A549 (cell line): ENCODE measurements around the gene FHL2. TPM values are rescaled to one million over a fixed set of nuclear protein-coding genes. Genes with fewer than 3 reads are reported as not detected.
A peak's percentile ranks its signal among the peaks of the same experiment; 100 is the strongest.

Source experiments
- ATAC-seq, 2 experiments: fragments of 200-7000 bp in 1 of 2; fragments of >200 bp in 1 of 2; cut with Nextera tagmentation in 1 of 2; cut with Tn5 transposase in 1 of 2; 3 replicates each; pipeline versions ENCODE4 v1.8.0 to v1.9.1; 2018 to 2020; ENCODE audit warnings: mild to moderate bottlenecking in 1 of 2, moderate library complexity in 1 of 2
- CTCF ChIA-PET: fragments of 300-600 bp; sonication (Branson Sonifier 250); formaldehyde crosslinking; extraction: SDS; loops from one replicate; lab custom pipeline; 2021; ENCODE audit warnings: antibody characterized with exemption, inconsistent platforms; lab: Yijun Ruan, JAX
- POLR2A ChIA-PET: fragments of 350-600 bp; formaldehyde crosslinking; extraction: SDS; loops from one replicate; lab custom pipeline; 2021; ENCODE audit warnings: antibody characterized with exemption, inconsistent platforms; lab: Yijun Ruan, JAX
- DNase-seq, 2 experiments: peaks; one replicate each; pipeline versions ENCODE4 v3.0.0 to v3.0.0-alpha.2; 2011 to 2016; ENCODE audit warnings: low read depth in 1 of 2, low spot score in 1 of 2
- FAIRE-seq: peaks from 2 replicates; lab custom pipeline; 2011; peaks lifted over from hg19 to GRCh38; lab: Jason Lieb, UNC
- H3K27ac ChIP-seq, 2 experiments: fragments of >200 bp; sonication (Bioruptor Twin); formaldehyde crosslinking; 3 replicates each; pipeline ENCODE4 v1.5.1; 2016 to 2017
- H3K4me1 ChIP-seq: fragments of >200 bp; sonication (Bioruptor Twin); formaldehyde crosslinking; 3 replicates; pipeline ENCODE4 v1.6.1; 2016
- H3K4me2 ChIP-seq: fragments of >200 bp; sonication (Bioruptor Twin); formaldehyde crosslinking; 3 replicates; pipeline ENCODE4 v1.6.1; 2016
- H3K4me3 ChIP-seq: fragments of >200 bp; sonication (Bioruptor Twin); formaldehyde crosslinking; 3 replicates; pipeline ENCODE4 v1.5.1; 2016
- H3K9me3 ChIP-seq: fragments of >200 bp; sonication (Bioruptor Twin); formaldehyde crosslinking; 3 replicates; pipeline ENCODE4 v1.6.1; 2016
- CEBPB ChIP-seq, 2 experiments: fragments of >200 bp in 1 of 2; sonication (Bioruptor Twin) in 1 of 2; formaldehyde crosslinking in 1 of 2; IDR thresholded peaks; 2 replicates each; pipeline ENCODE4 v1.6.1; 2012 to 2016
- EHF ChIP-seq: fragments of 250-450 bp; sonication (Bioruptor Pico); IDR thresholded peaks from 2 replicates; pipeline ENCODE4 v1.5.0; 2020; ENCODE audit warnings: mild to moderate bottlenecking
- ESRRA ChIP-seq: fragments of 150-350 bp; IDR thresholded peaks from 2 replicates; pipeline ENCODE4 v1.6.1; 2014; ENCODE audit warnings: mild to moderate bottlenecking, low read length, borderline replicate concordance
- FOXS1 ChIP-seq: fragments of 250-450 bp; sonication (Bioruptor Pico); IDR thresholded peaks from 2 replicates; pipeline ENCODE4 v1.5.0; 2020; ENCODE audit warnings: mild to moderate bottlenecking, moderate library complexity
- HOXB13 ChIP-seq: fragments of 250-450 bp; sonication (Bioruptor Pico); IDR thresholded peaks from 2 replicates; pipeline ENCODE4 v1.5.0; 2020; ENCODE audit warnings: low read depth, mild to moderate bottlenecking, moderate library complexity
- HOXB5 ChIP-seq: fragments of 250-450 bp; sonication (Bioruptor Pico); IDR thresholded peaks from 2 replicates; pipeline ENCODE4 v1.5.0; 2020; ENCODE audit warnings: mild to moderate bottlenecking, moderate library complexity
- JUN ChIP-seq, 2 experiments: fragments of >200 bp; sonication (Bioruptor Twin); formaldehyde crosslinking; IDR thresholded peaks; 2 replicates in 1 of 2; 3 replicates in 1 of 2; pipeline ENCODE4 v1.6.1; 2016 to 2017
- KDM1A ChIP-seq: fragments of 200-600 bp; sonication (generic); IDR thresholded peaks from 2 replicates; pipeline ENCODE4 v1.6.1; 2016; ENCODE audit warnings: low read depth, mild to moderate bottlenecking
- MAFK ChIP-seq: fragments of 450-650 bp; IDR thresholded peaks from 2 replicates; pipeline ENCODE4 v1.6.1; 2014; ENCODE audit not compliant: partially characterized antibody
- MAZ ChIP-seq: fragments of 150-350 bp; IDR thresholded peaks from 2 replicates; pipeline ENCODE4 v1.6.1; 2014; ENCODE audit warnings: antibody characterized with exemption, low read depth, low read length, borderline replicate concordance
- NFE2L2 ChIP-seq: fragments of 150-350 bp; conservative IDR thresholded peaks from 2 replicates; pipeline ENCODE4 v1.6.1; 2014; ENCODE audit warnings: low read length
- NR3C1 ChIP-seq: fragments of >200 bp; sonication (Bioruptor Twin); formaldehyde crosslinking; IDR thresholded peaks from 3 replicates; pipeline ENCODE4 v1.6.1; 2017
- PHF8 ChIP-seq: fragments of 200-600 bp; sonication (generic); IDR thresholded peaks from 2 replicates; pipeline ENCODE4 v1.6.1; 2016; ENCODE audit warnings: low read depth, mild to moderate bottlenecking, antibody characterized with exemption, moderate library complexity, borderline replicate concordance
- RAD21 ChIP-seq, 2 experiments: fragments of >200 bp in 1 of 2; sonication (Bioruptor Twin) in 1 of 2; formaldehyde crosslinking in 1 of 2; IDR thresholded peaks in 1 of 2; conservative IDR thresholded peaks in 1 of 2; 2 replicates in 1 of 2; 3 replicates in 1 of 2; pipeline ENCODE4 v1.6.1; 2012 to 2018; ENCODE audit warnings: inconsistent platforms in 1 of 2
- RFX5 ChIP-seq: fragments of 450-650 bp; IDR thresholded peaks from 2 replicates; pipeline ENCODE4 v1.7.1; 2014; ENCODE audit warnings: antibody characterized with exemption, mild to moderate bottlenecking, moderate library complexity
- RNF2 ChIP-seq: fragments of 200-600 bp; sonication (generic); IDR thresholded peaks from 2 replicates; pipeline ENCODE4 v1.6.1; 2016; ENCODE audit warnings: low read depth, mild to moderate bottlenecking, antibody characterized with exemption, moderate library complexity, borderline replicate concordance
- SMC3 ChIP-seq: fragments of >200 bp; sonication (Bioruptor Twin); formaldehyde crosslinking; IDR thresholded peaks from 3 replicates; pipeline ENCODE4 v1.6.1; 2018; ENCODE audit warnings: inconsistent platforms
- TFCP2L1 ChIP-seq: fragments of 250-450 bp; sonication (Bioruptor Pico); IDR thresholded peaks from 2 replicates; pipeline ENCODE4 v1.5.0; 2021; ENCODE audit warnings: mild to moderate bottlenecking
- TP53 ChIP-seq: fragments of 250-450 bp; sonication (Bioruptor Pico); IDR thresholded peaks from 2 replicates; pipeline ENCODE4 v1.5.0; 2021; ENCODE audit warnings: mild to moderate bottlenecking, moderate library complexity
- ZC3H11A ChIP-seq: fragments of 450-650 bp; IDR thresholded peaks from 2 replicates; pipeline ENCODE4 v1.6.1; 2014; ENCODE audit warnings: antibody characterized with exemption, mild to moderate bottlenecking
- ZSCAN20 ChIP-seq: fragments of 250-450 bp; sonication (Bioruptor Pico); IDR thresholded peaks from 2 replicates; pipeline ENCODE4 v1.8.0; 2022; ENCODE audit warnings: mild to moderate bottlenecking, moderate library complexity
- WGBS: methylation state at CpG from one replicate; pipeline ENCODE4 v1.1.6; 2017; ENCODE audit errors: missing lambda C conversion rate; 5-methylcytosine and 5-hydroxymethylcytosine counted together
- polyA plus RNA-seq, 4 experiments: library from polyadenylated mRNA; depleted of rRNA in 3 of 4; stranded (reverse); fragments of >200 nt; fragmentation: RNase III in 1 of 4; extraction: RNeasy Plus Mini Kit Qiagen cat#74134 plus additional on column Dnase treatment in 1 of 4; gene quantifications; 2 replicates in 3 of 4; 3 replicates in 1 of 4; pipeline ENCODE4 v1.2.3, GENCODE V29; 2011 to 2017
- TF ChIP-seq, protein P1 (sequence below): fragments of 250-450 bp; sonication (Bioruptor Pico); IDR thresholded peaks from 2 replicates; pipeline ENCODE4 v1.5.0; 2020; ENCODE audit warnings: low read depth, mild to moderate bottlenecking, moderate library complexity
- TF ChIP-seq, protein P2 (sequence below): fragments of 150-350 bp; IDR thresholded peaks from 2 replicates; pipeline ENCODE4 v1.6.1; 2014; ENCODE audit warnings: low read depth, mild to moderate bottlenecking, low read length
- TF ChIP-seq, protein P3 (sequence below): fragments of >200 bp; sonication (Bioruptor Twin); formaldehyde crosslinking; IDR thresholded peaks from 3 replicates; pipeline ENCODE4 v1.6.1; 2016
- TF ChIP-seq, protein P4 (sequence below): IDR thresholded peaks from 2 replicates; pipeline ENCODE4 v1.6.1; 2012

Gene FHL2
- polyA plus RNA-seq, 2 of the 4 experiments (the other 2 are of a cell fraction): 57.9 to 85.9 TPM

DNA sequence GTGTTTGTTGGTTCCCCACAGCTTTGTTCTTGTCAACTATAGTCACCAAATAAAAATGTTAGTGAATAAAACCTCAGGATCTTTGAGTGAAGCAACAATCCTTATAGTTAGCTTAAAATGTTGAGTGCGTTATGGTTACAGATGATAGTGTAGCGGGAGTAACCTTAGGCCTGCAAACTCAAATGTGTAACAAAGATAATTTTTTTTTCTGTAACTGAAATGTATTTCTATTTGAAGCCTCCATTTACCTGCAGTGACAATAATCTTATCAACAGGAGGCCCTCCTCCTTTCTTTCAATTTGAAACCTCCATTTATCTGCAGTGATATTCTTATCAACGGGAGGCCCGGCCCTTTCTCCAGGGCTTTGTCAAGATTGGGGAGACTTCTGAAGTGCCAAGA lies 64.6 kb downstream of the FHL2 start:
- 95% methylated on average over 4 of the region's 4 CpGs for WGBS
- CTCF ChIA-PET: no interaction called here
- POLR2A ChIA-PET: no interaction called here

DNA sequence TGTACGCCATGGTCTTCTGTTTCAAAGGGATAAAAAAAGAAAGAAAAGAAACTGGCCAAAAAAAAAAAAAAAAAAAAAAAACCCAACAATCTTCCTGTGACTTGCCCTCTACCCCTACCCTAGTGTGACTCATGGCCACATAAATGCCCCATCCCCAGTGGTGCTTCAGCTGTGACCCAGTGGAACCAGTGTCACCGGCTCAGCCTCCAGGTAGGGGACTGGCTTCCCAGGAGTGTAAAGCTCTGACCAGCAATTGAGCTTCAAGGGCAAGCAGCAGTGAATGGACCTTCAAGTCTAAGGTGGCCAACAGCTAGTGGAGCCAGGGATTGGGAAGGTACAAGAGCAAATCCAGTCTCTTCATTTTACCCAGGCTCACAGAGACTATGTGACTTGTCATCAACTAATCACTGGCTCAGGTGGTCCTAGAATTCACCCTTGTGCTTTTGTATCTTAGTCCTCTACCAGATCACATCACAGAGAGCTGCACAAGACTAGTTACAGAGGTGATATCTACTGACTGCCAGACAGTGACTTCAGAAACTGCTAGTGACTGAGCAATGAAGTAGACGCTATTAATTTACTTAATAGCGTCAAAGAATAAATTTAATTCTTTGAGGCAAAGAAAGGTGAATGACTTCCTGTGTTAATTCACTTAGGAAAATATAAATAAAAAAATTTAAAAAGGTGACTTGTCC lies 68.0 kb downstream of the FHL2 start:
- POLR2A ChIA-PET: interaction anchor here (0.5 kb wide), 1 partner anchor 29 kb away, joined by 4 read pairs; no protein-coding TSS in a partner anchor
- CTCF ChIA-PET: interaction anchor here (1.6 kb wide), 1 partner anchor 12 kb away, joined by 5 read pairs; no protein-coding TSS in a partner anchor
- DNase-seq: no peak

More for the DNA sequence above, 64.6 kb downstream of the FHL2 start:
- H3K9me3 ChIP-seq: no peaks in the 10 kb centered on the region
- no peak for FAIRE-seq
- no peak for ATAC-seq
- no peak overlapping the region for H3K27ac ChIP-seq
- no peak overlapping the region for H3K4me2 ChIP-seq
- H3K4me1 ChIP-seq: peaks cover 26% of the 10 kb centered on the region
- H3K4me3 ChIP-seq: no peak overlapping the region
- no peak for TF ChIP-seq RFX5
- TF ChIP-seq, protein P1, sequence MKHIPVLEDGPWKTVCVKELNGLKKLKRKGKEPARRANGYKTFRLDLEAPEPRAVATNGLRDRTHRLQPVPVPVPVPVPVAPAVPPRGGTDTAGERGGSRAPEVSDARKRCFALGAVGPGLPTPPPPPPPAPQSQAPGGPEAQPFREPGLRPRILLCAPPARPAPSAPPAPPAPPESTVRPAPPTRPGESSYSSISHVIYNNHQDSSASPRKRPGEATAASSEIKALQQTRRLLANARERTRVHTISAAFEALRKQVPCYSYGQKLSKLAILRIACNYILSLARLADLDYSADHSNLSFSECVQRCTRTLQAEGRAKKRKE (CRISPR knock-in tag): no peak
- no peak for TF ChIP-seq NR3C1
- no peak for TF ChIP-seq CEBPB (IDR thresholded peaks at IDR 0.05)
- TF ChIP-seq SMC3: no peak
- no peak for TF ChIP-seq ESRRA
- TF ChIP-seq FOXS1: no peak
- TF ChIP-seq RAD21 (conservative IDR thresholded peaks at IDR 0.05 in 1 of 2, IDR thresholded peaks at IDR 0.05 in 1 of 2): no peak
- no peak for TF ChIP-seq MAZ
- no peak for DNase-seq

DNA sequence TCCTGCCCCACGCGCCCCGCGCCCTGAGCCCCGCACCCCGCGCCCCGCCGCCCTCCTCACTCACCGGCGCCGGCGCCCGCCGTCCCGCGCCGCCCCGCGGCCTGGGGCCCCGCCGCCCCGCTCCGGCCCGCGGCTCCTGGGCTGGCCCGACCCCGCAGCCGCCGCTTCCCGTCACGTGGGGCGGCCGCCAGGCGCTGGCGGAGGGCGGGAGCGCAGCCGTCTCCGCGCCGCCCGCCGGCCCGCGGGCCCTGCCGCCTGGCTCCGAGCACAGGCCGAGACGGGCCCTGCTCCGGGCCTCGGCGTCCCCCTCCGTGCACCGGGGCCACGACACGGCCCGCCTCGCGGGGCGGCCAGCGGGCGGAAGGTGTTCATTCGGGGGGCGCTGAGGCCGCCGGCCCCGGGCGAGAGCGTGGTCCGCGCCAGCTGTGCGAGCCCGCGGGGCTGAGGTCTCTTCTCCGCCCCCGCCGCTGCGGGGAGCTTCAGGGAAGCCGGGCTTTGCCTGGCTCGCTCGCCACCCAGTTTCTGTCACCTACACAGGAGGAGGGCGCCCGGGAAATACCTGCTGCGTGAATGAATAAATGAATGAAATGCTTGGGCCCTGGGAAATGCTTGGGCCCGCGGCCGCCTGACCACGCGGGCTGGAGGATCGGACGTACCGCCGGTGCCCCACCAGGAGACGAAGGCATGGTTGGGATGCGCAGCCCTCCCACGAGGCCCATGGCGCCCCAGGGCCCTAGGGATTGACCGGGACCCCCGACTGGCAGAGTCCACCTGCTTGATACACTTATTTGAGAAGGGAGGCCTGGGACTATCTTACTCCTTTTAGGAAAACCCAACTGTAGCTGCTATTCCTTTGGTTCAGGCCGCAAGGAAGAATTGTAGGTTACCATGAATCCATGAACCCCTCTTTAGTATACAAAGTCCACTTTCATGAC lies 69.0 kb downstream of the FHL2 start, which contains the start of gene TGFBRAP1:
TSS of gene TGFBRAP1 (minus strand) at position 175 of the 935 bp plus-strand sequence. CDS start 21,434 bp downstream, outside the sequence.
- POLR2A ChIA-PET: interaction anchor here (0.5 to 1.9 kb wide), 4 partner anchors 7 to 61 kb away, joined by 4 to 5 read pairs (median 4); partner anchors contain the start of gene C2orf49
- H3K27ac ChIP-seq: peak within 1 kb of the TSS; percentile 98 to 99
- 16% methylated on average over 21 of the region's 101 CpGs for WGBS
- CTCF ChIA-PET: interaction anchor here (1.6 kb wide), 1 partner anchor 11 kb away, joined by 5 read pairs; no protein-coding TSS in a partner anchor
- no peaks in the 10 kb centered on the region for H3K9me3 ChIP-seq
- FAIRE-seq (no peak), ATAC-seq (peak; percentile 82 to 92), DNase-seq (peak; percentile 16 to 60)
- peaks cover 22% of the 10 kb centered on the region; the same call in 2 of the 3 replicates for H3K4me1 ChIP-seq
- H3K4me3 ChIP-seq: peak within 1 kb of the TSS; percentile 80
- peak within 1 kb of the TSS; percentile 71 for H3K4me2 ChIP-seq
- TF ChIP-seq RNF2 (peak; percentile 71; the same call in 1 of the 2 replicates), NR3C1 (no peak), HOXB13 (CRISPR knock-in tag) (no peak), HOXB5 (CRISPR knock-in tag) (peak; percentile 52; the same call in 1 of the 2 replicates), EHF (CRISPR knock-in tag) (no peak), KDM1A (no peak), PHF8 (peak; percentile 95), RFX5 (no peak), JUN (IDR thresholded peaks at IDR 0.05) (peak; percentile 61 to 64; a peak in 2 of 5 replicates), MAFK (no peak), TP53 (CRISPR knock-in tag) (peak; percentile 11; the same call in 1 of the 2 replicates), ZC3H11A (no peak), TFCP2L1 (CRISPR knock-in tag) (no peak), NFE2L2 (no peak)
- TF ChIP-seq, protein P2, sequence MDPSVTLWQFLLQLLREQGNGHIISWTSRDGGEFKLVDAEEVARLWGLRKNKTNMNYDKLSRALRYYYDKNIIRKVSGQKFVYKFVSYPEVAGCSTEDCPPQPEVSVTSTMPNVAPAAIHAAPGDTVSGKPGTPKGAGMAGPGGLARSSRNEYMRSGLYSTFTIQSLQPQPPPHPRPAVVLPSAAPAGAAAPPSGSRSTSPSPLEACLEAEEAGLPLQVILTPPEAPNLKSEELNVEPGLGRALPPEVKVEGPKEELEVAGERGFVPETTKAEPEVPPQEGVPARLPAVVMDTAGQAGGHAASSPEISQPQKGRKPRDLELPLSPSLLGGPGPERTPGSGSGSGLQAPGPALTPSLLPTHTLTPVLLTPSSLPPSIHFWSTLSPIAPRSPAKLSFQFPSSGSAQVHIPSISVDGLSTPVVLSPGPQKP: no peak
- TF ChIP-seq, protein P3, sequence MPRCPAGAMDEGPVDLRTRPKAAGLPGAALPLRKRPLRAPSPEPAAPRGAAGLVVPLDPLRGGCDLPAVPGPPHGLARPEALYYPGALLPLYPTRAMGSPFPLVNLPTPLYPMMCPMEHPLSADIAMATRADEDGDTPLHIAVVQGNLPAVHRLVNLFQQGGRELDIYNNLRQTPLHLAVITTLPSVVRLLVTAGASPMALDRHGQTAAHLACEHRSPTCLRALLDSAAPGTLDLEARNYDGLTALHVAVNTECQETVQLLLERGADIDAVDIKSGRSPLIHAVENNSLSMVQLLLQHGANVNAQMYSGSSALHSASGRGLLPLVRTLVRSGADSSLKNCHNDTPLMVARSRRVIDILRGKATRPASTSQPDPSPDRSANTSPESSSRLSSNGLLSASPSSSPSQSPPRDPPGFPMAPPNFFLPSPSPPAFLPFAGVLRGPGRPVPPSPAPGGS: peak; percentile 30; the same call in 1 of the 3 replicates
- TF ChIP-seq, protein P4, sequence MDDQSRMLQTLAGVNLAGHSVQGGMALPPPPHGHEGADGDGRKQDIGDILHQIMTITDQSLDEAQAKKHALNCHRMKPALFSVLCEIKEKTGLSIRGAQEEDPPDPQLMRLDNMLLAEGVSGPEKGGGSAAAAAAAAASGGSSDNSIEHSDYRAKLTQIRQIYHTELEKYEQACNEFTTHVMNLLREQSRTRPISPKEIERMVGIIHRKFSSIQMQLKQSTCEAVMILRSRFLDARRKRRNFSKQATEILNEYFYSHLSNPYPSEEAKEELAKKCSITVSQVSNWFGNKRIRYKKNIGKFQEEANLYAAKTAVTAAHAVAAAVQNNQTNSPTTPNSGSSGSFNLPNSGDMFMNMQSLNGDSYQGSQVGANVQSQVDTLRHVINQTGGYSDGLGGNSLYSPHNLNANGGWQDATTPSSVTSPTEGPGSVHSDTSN: no peak
- TF ChIP-seq, protein P1 (CRISPR knock-in tag): peak; percentile 84

More for the DNA sequence above, 68.0 kb downstream of the FHL2 start:
- Histone ChIP-seq H3K4me3 (peak overlapping the region; percentile 80; the same call in 1 of the 3 replicates), H3K9me3 (no peaks in the 10 kb centered on the region), H3K4me1 (peaks cover 17% of the 10 kb centered on the region; the same call in 2 of the 3 replicates), H3K27ac (peak overlapping the region; percentile 98 to 99; a peak in 4 of 6 replicates), H3K4me2 (peak overlapping the region; percentile 71)
- 96% methylated on average over 4 of the region's 4 CpGs for WGBS
- no peak for ATAC-seq
- no peak for FAIRE-seq
- TF ChIP-seq RAD21 (conservative IDR thresholded peaks at IDR 0.05 in 1 of 2, IDR thresholded peaks at IDR 0.05 in 1 of 2): no peak
- TF ChIP-seq RFX5: no peak
- TF ChIP-seq ZSCAN20 (CRISPR knock-in tag): no peak
